GM19099 (cell line): ENCODE data around the gene MRPL18.
A peak's percentile ranks its signal among the peaks of the same experiment; 100 is the strongest.

Source experiments
- POLR2A ChIP-seq: IDR thresholded peaks from 3 replicates; pipeline ENCODE4 v1.6.1; 2011; ENCODE audit warnings: low read depth; ENCODE audit not compliant: insufficient read length; ENCODE audit errors: extremely low read depth

Gene MRPL18

GRCh38 chr6:159790149-159790955, at the start of gene MRPL18:
MRPL18 (plus strand) TSS chr6:159790467; CDS start chr6:159790588, 121 bp downstream.
- TF ChIP-seq POLR2A, result peak; percentile 67

DNA sequence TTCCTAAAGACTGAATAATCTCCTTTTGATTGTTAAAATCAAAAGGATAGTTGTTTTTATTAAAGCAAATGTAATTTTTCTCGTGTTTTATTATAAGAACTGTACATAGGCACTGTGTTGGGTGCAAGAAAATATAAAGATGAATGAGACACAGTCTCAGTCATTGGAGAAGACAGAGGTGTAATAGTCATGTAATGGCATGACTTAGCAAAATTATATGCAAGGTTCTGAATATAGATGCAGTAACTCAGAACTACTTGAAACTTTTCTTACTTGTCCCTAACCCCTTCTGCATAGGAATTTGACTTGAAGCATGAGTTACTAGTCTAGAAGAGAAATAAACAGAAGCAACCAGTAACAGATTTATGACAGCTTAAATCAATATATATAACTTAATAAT, 48.1 kb upstream of the MRPL18 start:
- TF ChIP-seq POLR2A, result no peak

DNA sequence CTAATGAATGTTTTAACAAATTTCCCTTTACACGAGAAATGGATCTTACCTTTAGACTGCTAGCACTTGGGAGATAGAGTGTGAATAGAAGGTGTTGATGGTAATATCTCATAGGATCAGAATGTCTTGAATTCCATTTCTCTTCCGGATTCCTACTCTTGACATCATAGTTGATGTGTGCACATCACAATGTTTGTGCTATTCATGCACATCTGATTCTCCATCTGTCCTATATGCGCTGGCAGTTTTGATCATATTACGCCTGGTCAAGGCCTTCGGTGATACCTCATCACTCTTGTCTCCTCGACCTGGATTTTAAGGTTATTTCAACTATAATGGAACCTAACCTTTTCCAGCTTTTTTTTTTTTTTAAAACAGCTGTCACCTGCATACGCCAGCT, 45.2 kb upstream of the MRPL18 start:
- no peak for TF ChIP-seq POLR2A

DNA sequence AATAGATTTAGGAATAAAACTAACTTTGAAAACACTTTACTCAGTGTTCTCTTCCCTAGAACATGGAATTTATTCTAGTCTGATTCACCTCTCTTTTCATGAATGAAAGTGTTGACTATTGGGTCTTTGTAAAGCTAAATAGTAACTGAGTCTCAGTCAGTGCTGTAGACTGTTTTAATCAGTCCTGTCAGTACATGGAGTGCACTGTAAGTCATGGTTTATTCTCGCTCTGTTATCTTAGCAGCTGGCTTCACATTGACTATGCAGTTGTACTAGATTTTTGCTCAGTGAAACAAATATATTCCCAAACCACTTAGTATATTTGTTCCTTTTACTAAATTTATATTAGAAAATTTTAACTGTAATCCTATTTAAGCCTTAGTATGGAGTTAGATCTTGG, 43.5 kb upstream of the MRPL18 start:
- no peak for TF ChIP-seq POLR2A

DNA sequence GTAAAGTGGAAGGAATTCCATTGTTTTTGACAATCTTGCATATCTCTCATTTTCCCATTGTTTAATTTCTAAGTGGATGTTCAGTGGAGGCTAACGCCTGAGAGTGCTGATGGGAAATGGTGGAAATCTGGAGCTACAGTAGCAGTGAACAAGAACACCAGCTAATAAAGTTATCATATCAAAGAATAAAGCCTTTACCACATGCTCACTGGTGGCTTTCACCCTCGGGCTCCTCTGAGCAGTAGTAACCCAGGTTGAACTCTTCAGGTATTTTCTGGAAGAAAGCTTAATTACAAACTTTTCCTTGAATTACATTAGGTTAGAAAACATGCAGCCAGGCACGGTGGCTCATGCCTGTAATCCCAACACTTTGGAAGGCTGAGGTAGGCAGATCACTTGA, 38.8 kb upstream of the MRPL18 start:
- TF ChIP-seq POLR2A, result no peak

GRCh38 chr6:159753081-159753872, 37.0 kb upstream of the MRPL18 start:
- no peak for TF ChIP-seq POLR2A

GRCh38 chr6:159754401-159754800, 35.9 kb upstream of the MRPL18 start:
- TF ChIP-seq POLR2A, result no peak

- TF ChIP-seq POLR2A, result no peak
Measured at GRCh38 chr6:159754959-159755914, 35.0 kb upstream of the MRPL18 start.

- no peak for TF ChIP-seq POLR2A
Measured at GRCh38 chr6:159756508-159756907, 33.8 kb upstream of the MRPL18 start.

GRCh38 chr6:159758031-159759001, 32.0 kb upstream of the MRPL18 start:
- no peak for TF ChIP-seq POLR2A

DNA sequence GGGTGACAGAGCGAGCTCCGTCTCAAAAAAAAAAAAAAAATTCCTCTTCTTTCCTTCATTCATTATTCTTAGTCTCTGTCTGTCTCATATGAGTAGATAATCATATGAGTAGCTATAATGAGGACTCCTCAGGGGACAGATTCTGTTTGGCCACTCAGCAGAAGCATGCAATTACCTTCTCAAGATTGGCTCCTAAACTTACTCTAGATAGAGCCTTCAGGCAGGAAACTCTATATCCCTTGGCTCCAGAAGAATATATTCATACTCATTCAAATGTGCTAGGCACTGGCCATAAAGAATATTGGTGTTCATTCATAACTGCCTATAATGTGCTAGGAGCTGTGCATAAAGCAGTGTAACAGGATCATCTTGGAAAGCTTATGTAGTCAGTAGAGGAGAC, 30.6 kb upstream of the MRPL18 start:
- TF ChIP-seq POLR2A, result no peak

GRCh38 chr6:159760602-159761057, 29.6 kb upstream of the MRPL18 start:
- TF ChIP-seq POLR2A, result no peak

- TF ChIP-seq POLR2A, result peak; percentile 49
Measured at GRCh38 chr6:159761129-159761872, 29.0 kb upstream of the MRPL18 start.
